Adrenal gland (tissue), 5 donors: ENCODE data around the gene RIMBP2.

Source experiments
- POLR2A ChIP-seq, 2 donors: fragments of 450-650 bp; IDR thresholded peaks; one replicate each; pipeline ENCODE4 v1.6.1; 2017; ENCODE audit warnings: antibody characterized with exemption in 2 of 2, mild to moderate bottlenecking in 2 of 2, moderate library complexity in 1 of 2
- TF ChIP-seq, protein P1 (sequence below), 6 experiments: fragments of 450-650 bp in 4 of 6; fragments of 200-600 bp in 2 of 6; sonication (generic) in 1 of 6; IDR thresholded peaks; 1 replicate in 5 of 6; 2 replicates in 1 of 6; pipeline versions ENCODE4 v1.5.1 to v1.8.0; 2016 to 2021; ENCODE audit warnings: antibody characterized with exemption in 6 of 6, mild to moderate bottlenecking in 2 of 6, moderate library complexity in 1 of 6
- donor health status: DM: no; HTN: no; CAD: no.

DNA sequence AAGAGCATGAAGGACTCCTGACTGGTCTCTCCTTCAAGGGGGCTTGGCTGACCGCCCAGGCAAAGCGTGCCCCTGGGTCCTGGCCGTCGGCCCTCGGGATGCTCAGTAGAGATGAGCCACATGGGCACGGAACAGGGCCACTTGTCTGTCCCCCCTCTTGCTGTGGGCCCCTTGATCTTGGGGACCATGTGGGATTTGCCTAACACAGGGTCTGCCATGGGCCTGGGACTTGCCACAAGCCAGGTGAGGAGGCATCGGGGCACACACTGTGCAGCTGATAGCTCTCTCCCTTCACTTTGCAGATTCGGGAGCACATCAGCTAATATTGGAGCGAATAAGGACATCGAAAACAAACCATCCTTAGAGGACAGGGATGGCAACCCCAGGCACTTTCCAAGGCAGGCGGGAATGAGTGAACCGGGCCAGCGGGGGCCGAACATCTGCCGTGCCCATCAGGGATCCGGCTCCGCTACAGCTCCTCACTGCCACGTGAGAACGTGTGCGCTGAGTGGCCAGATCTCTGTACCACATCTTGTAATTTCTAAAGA is 290.3 kb downstream of the RIMBP2 start:
- TF ChIP-seq, protein P1, sequence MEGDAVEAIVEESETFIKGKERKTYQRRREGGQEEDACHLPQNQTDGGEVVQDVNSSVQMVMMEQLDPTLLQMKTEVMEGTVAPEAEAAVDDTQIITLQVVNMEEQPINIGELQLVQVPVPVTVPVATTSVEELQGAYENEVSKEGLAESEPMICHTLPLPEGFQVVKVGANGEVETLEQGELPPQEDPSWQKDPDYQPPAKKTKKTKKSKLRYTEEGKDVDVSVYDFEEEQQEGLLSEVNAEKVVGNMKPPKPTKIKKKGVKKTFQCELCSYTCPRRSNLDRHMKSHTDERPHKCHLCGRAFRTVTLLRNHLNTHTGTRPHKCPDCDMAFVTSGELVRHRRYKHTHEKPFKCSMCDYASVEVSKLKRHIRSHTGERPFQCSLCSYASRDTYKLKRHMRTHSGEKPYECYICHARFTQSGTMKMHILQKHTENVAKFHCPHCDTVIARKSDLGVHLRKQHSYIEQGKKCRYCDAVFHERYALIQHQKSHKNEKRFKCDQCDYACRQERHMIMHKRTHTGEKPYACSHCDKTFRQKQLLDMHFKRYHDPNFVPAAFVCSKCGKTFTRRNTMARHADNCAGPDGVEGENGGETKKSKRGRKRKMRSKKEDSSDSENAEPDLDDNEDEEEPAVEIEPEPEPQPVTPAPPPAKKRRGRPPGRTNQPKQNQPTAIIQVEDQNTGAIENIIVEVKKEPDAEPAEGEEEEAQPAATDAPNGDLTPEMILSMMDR (IDR thresholded peaks at IDR 0.05): no peak
- no peak for TF ChIP-seq POLR2A (IDR thresholded peaks at IDR 0.05)
